BLaER1 (cell line): ENCODE measurements around the gene CALHM1.

Source experiments
- H3K27ac ChIP-seq: shearing (Covaris generic); formaldehyde crosslinking; 2 replicates; pipeline ENCODE4 v1.8.1; 2022
- H3K27me3 ChIP-seq: shearing (Covaris generic); formaldehyde crosslinking; 2 replicates; pipeline ENCODE4 v1.8.1; 2022
- H3K36me3 ChIP-seq: shearing (Covaris generic); formaldehyde crosslinking; 2 replicates; pipeline ENCODE4 v1.8.1; 2022
- H3K4me1 ChIP-seq: shearing (Covaris generic); formaldehyde crosslinking; 2 replicates; pipeline ENCODE4 v1.8.1; 2022
- H3K4me2 ChIP-seq: shearing (Covaris generic); formaldehyde crosslinking; 2 replicates; pipeline ENCODE4 v1.8.1; 2022
- H3K4me3 ChIP-seq: shearing (Covaris generic); formaldehyde crosslinking; 2 replicates; pipeline ENCODE4 v1.8.1; 2022
- H3K9ac ChIP-seq: shearing (Covaris generic); formaldehyde crosslinking; 2 replicates; pipeline ENCODE4 v1.8.1; 2022
- H3K9me3 ChIP-seq: shearing (Covaris generic); formaldehyde crosslinking; 2 replicates; pipeline ENCODE4 v1.8.1; 2022
- H4K20me1 ChIP-seq: shearing (Covaris generic); formaldehyde crosslinking; 2 replicates; pipeline ENCODE4 v1.8.1; 2022
- Cebpa-rat ChIP-seq: shearing (Covaris generic); IDR thresholded peaks from 2 replicates; pipeline ENCODE4 v1.8.1; 2022

CALHM1 gene

GRCh38 chr10:103441206-103441605 lies 17.5 kb downstream of the CALHM1 start:
- Histone ChIP-seq H3K9ac (no peak overlapping the region), H4K20me1 (peaks cover 36% of the 10 kb centered on the region; the same call in 1 of the 2 replicates), H3K27ac (no peak overlapping the region), H3K9me3 (no peaks in the 10 kb centered on the region), H3K4me2 (no peak overlapping the region), H3K27me3 (no peaks in the 10 kb centered on the region), H3K4me3 (no peak overlapping the region), H3K36me3 (peaks cover 100% of the 10 kb centered on the region), H3K4me1 (peaks cover 6% of the 10 kb centered on the region)
- no peak for TF ChIP-seq Cebpa-rat

- Histone ChIP-seq H3K27me3 (no peaks in the 10 kb centered on the region), H3K4me2 (no peak overlapping the region), H4K20me1 (peaks cover 32% of the 10 kb centered on the region; the same call in 1 of the 2 replicates), H3K4me3 (no peak overlapping the region), H3K9me3 (no peaks in the 10 kb centered on the region), H3K36me3 (peaks cover 100% of the 10 kb centered on the region), H3K9ac (no peak overlapping the region), H3K4me1 (peaks cover 13% of the 10 kb centered on the region), H3K27ac (no peak overlapping the region)
- no peak for TF ChIP-seq Cebpa-rat
These were observed 18.3 kb downstream of the CALHM1 start for GRCh38 chr10:103440416-103440815.

DNA sequence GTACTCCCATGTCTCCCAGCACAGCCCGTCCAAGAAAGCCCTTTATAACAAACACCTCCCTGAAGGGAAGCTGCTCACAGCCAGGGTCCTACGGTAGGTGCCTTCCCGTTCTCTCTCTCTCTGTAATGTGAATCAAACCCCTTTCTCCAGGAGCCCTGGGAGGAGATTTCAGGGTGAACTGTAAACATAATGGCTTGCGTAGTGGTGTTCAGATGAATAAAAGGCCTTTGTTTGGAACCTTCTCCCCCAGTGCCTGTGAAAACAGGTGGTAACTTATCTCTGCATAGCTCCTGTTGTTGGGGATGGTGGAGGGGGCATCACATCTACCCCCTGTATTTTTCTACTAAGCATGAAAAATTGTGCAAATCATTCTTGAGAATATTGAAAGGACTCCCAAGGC lies 18.9 kb downstream of the CALHM1 start:
- no peaks in the 10 kb centered on the region for H3K27me3 ChIP-seq

DNA sequence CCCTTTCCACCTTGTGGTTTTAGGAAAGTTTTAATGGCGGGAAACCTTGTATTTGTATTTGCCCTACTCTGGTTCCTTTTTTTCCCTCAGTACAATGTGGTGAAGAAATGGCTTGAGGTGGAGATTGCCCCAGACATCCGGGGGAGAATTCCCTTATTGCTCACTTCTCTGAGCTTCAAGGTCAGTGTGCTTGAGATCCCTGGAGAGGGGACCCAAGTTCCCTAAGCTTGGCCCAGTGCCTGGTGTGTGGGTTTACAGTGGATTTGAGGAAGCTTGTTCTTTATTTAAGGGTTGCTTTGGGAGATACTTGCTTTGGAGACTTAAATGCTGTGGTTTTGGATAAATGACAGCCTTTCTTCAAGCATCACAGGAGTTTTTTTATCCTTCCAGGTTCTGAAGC lies 24.8 kb downstream of the CALHM1 start:
- Histone ChIP-seq H3K27ac (no peak overlapping the region), H3K27me3 (no peaks in the 10 kb centered on the region)

More for the DNA sequence above, 18.9 kb downstream of the CALHM1 start:
- Histone ChIP-seq H4K20me1 (peaks cover 28% of the 10 kb centered on the region; the same call in 1 of the 2 replicates), H3K36me3 (peaks cover 98% of the 10 kb centered on the region), H3K4me1 (peaks cover 16% of the 10 kb centered on the region), H3K9me3 (no peaks in the 10 kb centered on the region), H3K9ac (no peak overlapping the region), H3K4me2 (no peak overlapping the region), H3K27ac (no peak overlapping the region), H3K4me3 (no peak overlapping the region)
- TF ChIP-seq Cebpa-rat = no peak

DNA sequence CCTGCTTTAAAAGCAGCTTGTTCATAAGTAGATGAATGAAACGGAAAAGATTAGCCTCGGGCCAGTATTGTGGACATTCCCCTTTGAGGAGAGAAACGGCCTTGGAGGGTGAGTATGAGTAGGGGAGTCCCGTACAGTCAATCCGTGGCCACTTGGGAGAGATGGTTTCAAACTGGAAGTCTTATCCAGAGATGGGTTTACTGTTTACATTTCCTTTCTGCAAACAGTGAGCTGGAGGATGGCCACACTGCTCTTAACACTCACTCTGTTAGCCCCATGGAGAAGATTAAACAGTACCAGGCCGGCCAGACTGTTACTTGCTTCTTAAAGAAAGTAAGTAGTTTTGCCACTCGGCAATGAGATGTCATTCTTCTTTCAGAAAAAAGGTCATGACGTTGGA lies 26.8 kb downstream of the CALHM1 start:
- Histone ChIP-seq H3K9ac (no peak overlapping the region), H3K36me3 (peaks cover 86% of the 10 kb centered on the region), H3K9me3 (no peaks in the 10 kb centered on the region), H3K27me3 (no peaks in the 10 kb centered on the region), H3K27ac (no peak overlapping the region), H3K4me1 (peaks cover 56% of the 10 kb centered on the region), H4K20me1 (peaks cover 6% of the 10 kb centered on the region; the same call in 1 of the 2 replicates), H3K4me2 (no peak overlapping the region), H3K4me3 (no peak overlapping the region)
- no peak for TF ChIP-seq Cebpa-rat

More for the DNA sequence above, 24.8 kb downstream of the CALHM1 start:
- peaks cover 88% of the 10 kb centered on the region for H3K36me3 ChIP-seq
- TF ChIP-seq Cebpa-rat = no peak
- no peak overlapping the region for H3K4me2 ChIP-seq
- no peak overlapping the region for H3K4me3 ChIP-seq
- H4K20me1 ChIP-seq = peaks cover 13% of the 10 kb centered on the region; the same call in 1 of the 2 replicates
- no peak overlapping the region for H3K9ac ChIP-seq
- peaks cover 43% of the 10 kb centered on the region for H3K4me1 ChIP-seq
- H3K9me3 ChIP-seq = no peaks in the 10 kb centered on the region

DNA sequence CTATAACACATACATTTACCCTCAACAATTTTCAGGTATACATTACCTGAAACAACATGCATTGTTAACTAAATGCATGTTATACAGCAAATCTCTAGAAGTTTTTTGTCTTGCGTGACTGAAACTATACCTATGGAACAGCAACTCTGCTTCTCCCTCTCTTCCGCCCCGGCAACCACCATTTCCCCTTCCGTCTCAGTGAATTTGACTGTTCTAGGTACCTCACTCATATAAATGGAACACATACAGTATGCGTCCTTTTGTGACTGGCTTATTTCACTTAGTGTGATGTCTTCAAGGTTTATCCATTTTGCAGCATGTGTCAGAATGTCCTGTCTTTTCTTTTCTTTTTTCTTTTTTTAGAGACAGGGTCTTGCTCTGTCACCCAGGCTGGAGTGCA lies 29.1 kb downstream of the CALHM1 start:
- H3K36me3 ChIP-seq = peaks cover 89% of the 10 kb centered on the region
- no peak for TF ChIP-seq Cebpa-rat
- peak overlapping the region; percentile 75 for H3K4me2 ChIP-seq
- peak overlapping the region; percentile 32; the same call in 1 of the 2 replicates for H3K4me3 ChIP-seq
- no peaks in the 10 kb centered on the region for H4K20me1 ChIP-seq
- H3K27ac ChIP-seq = peak overlapping the region; percentile 63
- no peaks in the 10 kb centered on the region for H3K9me3 ChIP-seq
- H3K9ac ChIP-seq = no peak overlapping the region
- H3K4me1 ChIP-seq = peaks cover 40% of the 10 kb centered on the region
- H3K27me3 ChIP-seq = no peaks in the 10 kb centered on the region

GRCh38 chr10:103428989-103429643 lies 29.6 kb downstream of the CALHM1 start:
- Histone ChIP-seq H3K27ac (peak overlapping the region; percentile 63), H3K36me3 (peaks cover 89% of the 10 kb centered on the region), H3K9ac (peak overlapping the region; percentile 44; the same call in 1 of the 2 replicates), H3K4me2 (peak overlapping the region; percentile 75), H3K9me3 (no peaks in the 10 kb centered on the region), H3K4me1 (peaks cover 40% of the 10 kb centered on the region), H3K27me3 (no peaks in the 10 kb centered on the region), H4K20me1 (peaks cover 3% of the 10 kb centered on the region; the same call in 1 of the 2 replicates), H3K4me3 (peak overlapping the region; percentile 32; the same call in 1 of the 2 replicates)
- no peak for TF ChIP-seq Cebpa-rat

- Histone ChIP-seq H3K4me2 (peak overlapping the region; percentile 75), H3K9me3 (no peaks in the 10 kb centered on the region), H3K27ac (no peak overlapping the region), H3K4me1 (peaks cover 40% of the 10 kb centered on the region), H3K9ac (no peak overlapping the region), H4K20me1 (peaks cover 9% of the 10 kb centered on the region; the same call in 1 of the 2 replicates), H3K36me3 (peaks cover 89% of the 10 kb centered on the region), H3K4me3 (no peak overlapping the region), H3K27me3 (no peaks in the 10 kb centered on the region)
- no peak for TF ChIP-seq Cebpa-rat
These were observed 30.8 kb downstream of the CALHM1 start for GRCh38 chr10:103427866-103428265.

- no peak overlapping the region for H3K4me3 ChIP-seq
- H3K27ac ChIP-seq = no peak overlapping the region
- H4K20me1 ChIP-seq = peaks cover 14% of the 10 kb centered on the region
- H3K36me3 ChIP-seq = peaks cover 99% of the 10 kb centered on the region
- no peaks in the 10 kb centered on the region for H3K9me3 ChIP-seq
- H3K4me1 ChIP-seq = peaks cover 12% of the 10 kb centered on the region
- H3K9ac ChIP-seq = no peak overlapping the region
- no peak for TF ChIP-seq Cebpa-rat
- no peaks in the 10 kb centered on the region for H3K27me3 ChIP-seq
- H3K4me2 ChIP-seq = no peak overlapping the region
These were observed 35.0 kb downstream of the CALHM1 start for GRCh38 chr10:103423748-103424147.

DNA sequence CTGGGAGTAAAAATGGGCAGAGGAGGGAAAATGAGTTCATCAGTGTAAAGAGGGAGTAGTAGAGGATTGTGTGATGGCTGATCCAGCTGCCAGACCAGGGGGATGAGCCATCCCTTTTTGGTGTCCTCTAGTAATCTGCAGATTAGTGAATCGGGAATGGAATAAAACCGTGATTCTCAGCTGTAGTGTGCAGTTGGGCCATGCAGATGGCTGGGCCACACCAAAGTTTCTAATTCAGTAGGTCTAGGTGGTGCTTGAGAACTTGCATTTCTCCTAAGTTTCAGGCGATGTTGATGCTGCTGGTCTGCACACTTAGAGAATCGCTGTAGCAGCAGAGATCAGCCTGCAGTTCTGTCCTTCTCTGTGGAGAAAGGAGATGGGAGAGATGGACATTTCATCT lies 39.6 kb downstream of the CALHM1 start:
- no peak overlapping the region for H3K27ac ChIP-seq
- peaks cover 48% of the 10 kb centered on the region for H4K20me1 ChIP-seq
- H3K36me3 ChIP-seq = peaks cover 100% of the 10 kb centered on the region
- no peak overlapping the region for H3K9ac ChIP-seq
- H3K4me3 ChIP-seq = no peak overlapping the region
- H3K9me3 ChIP-seq = no peaks in the 10 kb centered on the region
- H3K4me1 ChIP-seq = no peaks in the 10 kb centered on the region
- no peaks in the 10 kb centered on the region for H3K27me3 ChIP-seq
- H3K4me2 ChIP-seq = no peak overlapping the region
- no peak for TF ChIP-seq Cebpa-rat
